ENCODE data around the gene THSD4.

The THSD4 gene

DNA sequence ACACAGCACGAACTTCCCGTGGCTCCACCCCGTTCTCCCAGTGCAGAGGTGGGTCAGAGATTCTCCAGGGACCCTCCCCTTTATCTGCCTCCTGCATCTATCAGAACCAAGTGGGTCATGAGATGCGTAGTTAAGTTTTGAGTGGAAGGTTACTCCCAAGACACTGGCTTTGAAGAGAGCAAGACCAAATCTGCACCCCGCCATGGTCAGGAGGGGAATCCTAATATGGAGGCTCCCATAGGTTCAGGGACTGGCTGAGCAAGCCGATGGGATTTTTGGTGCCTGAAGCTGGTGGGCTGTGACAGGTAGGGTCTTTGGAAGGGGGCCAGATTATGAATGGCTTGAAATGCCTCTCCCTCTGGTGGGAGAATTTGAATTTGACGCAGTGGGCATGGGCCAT, 488.1 kb downstream of the THSD4 start:
- no peak for DNase-seq

DNA sequence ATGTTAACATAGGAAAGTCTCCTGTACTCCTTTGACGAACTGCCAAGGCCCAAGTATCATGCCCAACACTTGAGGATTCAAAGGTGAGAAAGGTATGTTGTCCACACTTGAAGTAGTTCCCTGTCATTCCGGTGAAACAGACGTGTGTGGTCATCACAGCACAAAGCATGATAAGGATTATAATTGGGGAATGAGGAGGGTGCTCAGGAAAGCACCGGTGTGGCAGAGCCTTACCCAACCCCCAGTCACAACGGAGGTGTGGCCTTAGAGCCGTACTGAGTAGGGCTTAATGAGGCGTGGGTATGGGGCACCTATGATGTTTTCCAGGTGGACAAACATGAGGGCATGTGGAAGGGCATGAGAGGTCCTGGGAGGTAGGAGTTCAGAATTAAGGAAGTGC, 492.1 kb downstream of the THSD4 start:
- DNase-seq: no peak

DNA sequence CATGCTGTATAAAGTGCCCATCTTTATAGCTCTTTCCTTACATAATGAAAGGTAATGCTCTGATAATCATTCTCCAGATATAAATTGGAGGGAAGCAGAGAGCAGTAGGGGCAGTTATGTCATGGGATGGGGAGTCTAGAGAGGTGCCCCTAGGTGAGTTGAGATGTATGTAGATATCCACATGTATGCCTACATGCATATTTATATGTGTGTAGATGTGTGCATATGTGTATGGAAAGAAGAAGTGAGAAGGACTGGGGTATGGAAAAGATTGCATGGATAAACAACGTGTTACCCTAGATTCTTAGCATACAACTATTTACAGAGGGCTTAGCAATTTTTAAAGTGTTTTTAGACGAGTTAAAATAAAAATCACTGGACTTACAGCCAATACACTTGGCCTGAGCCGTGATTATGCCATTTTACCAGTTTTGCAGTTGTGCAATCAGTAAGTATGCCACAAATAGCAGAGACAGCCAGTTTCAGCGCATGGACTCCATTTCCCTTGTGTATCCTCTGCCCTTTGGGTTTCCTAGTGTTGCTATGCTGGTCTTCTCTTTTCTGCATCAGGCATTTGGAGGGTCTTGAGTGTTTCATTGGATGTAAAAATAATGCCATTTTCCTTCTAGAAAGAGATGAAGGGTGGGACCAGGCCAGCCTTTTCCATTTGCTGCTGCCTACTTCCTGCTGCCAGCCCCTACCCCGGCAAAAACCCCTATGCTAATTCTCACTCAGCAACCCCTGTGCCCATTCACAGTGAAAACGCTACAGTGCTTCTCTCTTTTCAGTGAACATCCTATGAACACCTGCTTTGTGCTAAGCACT, 495.7 kb downstream of the THSD4 start:
- no peak for DNase-seq

DNA sequence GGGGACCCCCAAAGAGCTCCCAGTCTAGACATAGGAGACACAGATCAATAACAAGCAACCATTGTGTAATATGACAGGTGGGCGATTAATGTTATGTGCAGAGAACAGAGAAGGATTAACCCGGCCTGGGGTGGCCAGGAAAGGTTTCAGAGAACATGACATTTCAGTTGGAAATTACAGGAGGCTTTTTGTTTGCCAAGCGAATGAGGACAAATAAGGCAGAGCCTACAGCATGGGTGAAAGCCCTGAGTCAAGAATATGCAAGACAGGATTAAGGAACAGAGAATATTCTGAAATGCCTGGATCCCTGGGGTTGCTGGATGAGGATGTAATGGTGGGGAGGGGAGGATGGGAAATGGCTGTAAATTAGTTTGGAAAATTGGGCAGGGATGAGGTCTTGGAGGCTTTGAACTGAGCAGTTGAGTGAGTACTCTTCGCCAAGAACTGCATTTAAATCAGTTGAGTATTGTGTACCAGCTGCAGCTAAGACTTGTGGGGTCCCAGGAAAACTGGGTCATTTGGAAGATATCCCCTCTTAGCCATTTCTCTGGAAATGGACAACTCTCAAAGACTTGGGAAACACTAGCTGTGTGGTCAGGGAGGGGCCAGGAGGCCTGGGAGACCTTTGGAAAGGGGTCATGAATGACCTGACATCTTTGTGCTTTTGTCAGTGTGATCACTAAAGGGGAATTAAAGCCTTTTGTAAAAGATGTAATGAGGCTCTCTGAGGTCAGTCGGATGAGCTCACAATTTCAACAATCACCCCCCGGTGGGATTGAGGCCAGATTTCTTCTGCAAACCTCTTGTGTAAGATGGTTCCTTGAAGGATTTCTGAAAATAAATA, 496.5 kb downstream of the THSD4 start:
- DNase-seq: no peak

DNA sequence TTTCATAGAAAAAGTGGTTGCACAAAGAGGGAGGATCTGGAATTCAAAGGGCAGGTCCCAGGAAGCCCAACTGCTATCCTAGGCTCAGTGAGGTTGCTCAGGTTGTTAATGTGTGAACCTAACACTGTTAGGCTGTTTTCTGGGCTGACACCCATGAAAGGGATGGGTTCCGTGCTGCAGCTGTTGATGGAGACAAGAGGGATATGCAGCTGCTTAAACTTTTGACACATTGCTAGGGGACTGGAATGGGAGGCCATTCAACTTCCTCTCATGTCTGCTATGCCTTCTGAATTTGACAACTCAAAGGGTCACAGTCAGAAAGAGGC, 497.1 kb downstream of the THSD4 start:
- DNase-seq: no peak

DNA sequence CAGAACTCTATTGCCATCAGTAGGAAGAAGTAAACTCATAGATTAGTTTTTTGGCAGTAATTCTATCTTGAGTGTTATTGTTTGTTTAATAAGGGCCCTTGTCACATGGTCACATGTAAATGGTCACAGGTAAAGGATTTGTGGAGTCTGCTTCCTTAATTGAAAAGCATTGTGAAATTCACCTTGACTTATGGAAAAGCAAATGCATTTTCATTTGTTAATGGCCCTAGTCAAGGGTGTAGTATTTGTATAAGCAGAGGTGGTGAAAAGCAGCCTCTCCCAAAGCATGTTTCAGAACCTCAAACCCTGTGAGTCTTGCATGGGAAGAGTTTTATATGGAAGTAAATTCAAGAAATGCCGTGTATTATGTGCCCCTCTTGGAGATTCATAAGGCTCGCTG, 497.6 kb downstream of the THSD4 start:
- no peak for DNase-seq

DNA sequence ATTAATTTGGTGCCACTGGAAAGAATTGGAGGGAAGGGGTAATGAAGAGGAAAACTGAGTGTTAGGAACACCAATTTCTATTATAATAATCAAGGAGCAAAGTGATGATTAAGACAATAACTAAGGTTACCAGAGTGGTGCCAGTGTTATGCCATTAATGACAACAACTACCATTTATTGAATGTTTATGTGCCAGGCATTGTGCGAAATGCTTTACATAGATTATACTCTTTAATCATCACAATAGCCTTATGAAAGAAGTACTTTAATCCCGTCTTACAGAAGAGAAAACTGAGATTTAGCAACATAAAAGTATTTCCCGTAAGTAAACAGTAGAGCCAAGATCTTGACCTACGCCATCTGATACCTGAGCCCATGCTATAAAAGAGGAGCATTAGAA, 507.8 kb downstream of the THSD4 start:
- no peak for DNase-seq

DNA sequence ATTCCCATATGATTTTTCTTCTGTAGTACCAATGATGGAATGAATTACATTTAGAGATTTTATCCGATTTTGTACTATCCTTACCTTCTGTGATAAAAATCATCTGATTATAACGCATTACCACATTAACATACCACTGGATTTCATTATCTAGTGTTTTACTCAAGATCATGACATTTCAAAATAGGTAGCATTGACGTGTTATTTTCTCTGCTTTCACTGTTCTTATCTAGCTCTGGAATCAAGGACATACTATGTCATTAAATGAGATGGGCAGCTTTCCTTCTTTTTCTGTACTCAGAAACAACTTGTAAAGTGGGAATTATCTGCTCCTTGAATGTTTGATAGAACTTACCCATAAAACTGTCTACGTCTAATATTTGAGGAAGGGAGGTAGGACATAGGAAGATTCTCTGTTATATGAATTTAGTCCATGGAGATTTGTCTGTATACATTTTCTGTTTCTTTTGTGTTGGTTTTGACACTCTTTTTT, 511.4 kb downstream of the THSD4 start:
- no peak for DNase-seq

DNA sequence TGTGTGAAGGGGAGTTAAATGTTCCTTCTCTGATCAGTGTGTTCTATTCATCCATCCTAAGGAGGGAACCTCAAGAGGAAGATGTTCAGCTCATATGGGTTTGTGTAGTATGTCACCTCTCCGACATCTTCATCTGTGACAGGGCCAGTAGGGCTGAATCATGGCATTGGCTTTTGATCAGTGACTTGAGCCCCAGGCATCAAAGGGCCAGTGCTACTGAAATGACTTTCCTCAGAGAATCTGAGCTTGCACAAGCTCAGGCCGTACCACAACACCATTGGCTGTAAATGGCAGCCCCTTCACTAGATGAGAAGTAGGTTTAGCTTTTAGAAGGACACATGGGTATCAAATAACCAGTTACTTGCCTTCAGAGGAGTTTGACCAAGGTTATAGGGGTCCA, 511.9 kb downstream of the THSD4 start:
- no peak for DNase-seq

DNA sequence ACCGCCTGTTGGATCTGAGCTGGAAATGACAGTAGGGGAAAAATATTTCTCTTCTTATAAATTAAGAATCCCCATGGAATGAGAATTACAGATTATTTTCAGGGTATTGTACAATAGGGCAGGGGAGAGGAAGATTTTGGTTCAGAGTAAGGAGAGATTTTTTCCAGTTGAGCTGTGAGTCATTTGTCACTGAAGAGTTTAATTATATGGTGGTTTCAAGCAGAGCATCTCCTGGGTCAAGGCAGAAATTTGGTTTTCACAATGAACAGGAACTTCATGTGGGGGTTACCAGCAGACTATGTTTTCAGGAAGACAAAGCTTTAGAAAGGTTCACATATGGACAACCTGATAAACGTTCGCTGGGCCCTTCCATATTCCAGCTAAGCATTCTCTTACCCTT, 512.3 kb downstream of the THSD4 start:
- DNase-seq: no peak

DNA sequence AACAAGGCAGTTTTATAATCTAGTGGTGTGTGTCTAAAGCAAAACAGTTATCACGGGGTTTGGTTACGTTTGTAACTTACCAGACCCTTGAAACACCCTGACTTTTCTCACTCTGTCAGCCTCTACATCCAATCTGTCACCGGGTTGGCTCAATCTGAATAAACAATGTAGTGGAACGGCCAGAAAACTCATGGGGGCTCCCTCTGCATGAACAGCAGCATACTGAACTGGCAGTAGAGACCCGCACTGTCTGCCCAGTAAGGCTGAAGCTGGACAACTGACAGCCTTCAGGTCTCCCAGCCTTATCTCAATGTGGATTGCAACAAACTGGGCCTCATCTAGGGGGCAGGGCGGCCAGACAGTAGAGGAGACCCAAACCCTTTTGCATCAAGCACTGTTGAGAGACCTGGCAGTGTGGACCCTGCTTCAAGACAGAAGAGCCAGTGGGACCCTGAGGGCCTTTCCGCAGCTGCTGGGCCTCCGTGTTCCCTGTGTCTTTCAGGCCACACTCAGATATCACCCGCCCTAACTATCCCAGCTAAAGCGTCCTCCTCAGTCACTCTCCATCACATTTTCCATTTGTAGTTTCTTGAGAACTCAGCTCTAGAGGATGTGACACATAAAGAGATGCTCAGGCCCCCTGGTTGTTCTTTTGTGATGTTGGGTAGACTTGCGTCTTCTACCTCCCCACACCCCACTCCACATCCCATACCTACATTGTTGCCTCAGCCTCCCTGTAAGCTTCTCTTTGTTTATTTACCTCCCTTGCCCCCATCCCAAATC, 513.9 kb downstream of the THSD4 start:
- no peak for DNase-seq

DNA sequence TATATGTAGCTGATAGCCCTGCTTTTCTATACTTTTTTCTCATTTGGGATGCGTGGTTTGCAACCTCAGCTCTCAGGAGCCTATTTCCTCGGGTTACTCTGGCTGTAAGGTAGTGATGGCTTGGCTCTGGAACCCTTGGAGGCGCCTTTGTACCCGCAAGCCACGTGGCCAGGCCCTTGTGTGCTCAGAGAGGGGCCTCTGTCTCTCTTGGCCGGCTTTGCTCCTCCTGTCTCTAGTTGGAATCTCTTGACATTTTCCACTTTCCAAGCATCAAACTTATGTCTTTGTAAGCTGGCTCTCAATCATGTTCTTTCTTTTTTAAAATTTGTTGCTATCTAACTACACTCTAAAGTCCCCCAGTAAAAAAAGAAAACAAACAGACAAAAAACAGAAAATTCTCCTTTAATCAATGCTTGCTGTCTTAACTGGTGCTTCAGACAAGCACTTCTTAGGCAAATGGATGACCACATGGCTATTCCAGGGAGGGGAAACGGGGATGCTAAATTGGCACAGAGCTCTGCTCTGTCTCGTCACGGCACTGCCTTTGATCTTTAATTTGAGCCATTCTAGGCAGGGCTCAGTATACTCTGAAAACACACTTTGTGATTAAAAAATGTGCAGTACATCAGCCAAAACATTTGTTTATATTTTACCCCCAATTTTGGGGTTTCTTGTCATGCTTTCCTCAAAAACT, 514.7 kb downstream of the THSD4 start:
- DNase-seq: no peak

DNA sequence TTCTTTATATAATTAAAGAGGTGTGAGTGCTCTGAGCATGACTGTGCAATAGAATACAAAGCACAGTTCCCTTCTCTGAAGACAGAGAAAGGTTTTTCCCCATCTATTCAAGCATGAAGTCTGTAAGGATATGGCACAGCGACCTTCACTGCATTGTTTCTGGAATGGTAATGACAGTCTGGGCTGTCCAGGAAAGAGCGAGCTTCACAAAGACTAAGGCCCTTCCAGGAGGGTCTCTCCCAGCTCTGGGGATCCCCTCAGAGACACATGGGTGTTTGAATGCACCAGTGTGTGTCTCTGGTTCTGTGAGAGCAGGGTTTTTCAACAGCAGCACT, 515.2 kb downstream of the THSD4 start:
- DNase-seq: no peak

DNA sequence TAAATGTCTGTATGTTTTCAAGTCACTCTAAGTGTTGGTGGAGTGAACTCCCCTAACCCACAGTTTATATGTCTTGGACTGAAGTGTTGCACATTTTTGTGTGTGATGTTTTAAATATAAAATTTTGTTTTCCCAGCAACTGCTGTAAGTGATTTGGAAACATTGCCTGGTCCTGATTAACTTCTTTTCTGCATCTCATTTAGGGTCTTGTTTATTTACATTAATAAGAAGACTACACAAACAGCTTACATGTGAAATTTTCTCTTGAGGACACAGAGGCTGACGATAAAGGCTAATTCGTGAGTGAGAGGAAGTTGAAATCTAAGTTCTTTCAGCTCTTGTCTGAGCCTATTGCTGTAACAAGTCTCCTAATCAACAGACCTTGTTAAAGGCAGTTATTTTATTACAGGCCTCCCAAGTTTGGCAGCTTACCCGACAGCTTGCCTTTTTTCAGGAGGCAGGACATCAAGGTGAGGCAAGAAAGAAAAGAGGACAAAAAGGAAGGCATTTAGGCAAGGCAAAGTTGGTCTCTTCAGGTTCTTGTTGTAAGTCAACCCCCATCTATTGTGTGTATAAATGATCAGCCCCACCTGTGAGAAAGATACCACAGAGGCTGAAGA, 517.4 kb downstream of the THSD4 start:
- no peak for DNase-seq

DNA sequence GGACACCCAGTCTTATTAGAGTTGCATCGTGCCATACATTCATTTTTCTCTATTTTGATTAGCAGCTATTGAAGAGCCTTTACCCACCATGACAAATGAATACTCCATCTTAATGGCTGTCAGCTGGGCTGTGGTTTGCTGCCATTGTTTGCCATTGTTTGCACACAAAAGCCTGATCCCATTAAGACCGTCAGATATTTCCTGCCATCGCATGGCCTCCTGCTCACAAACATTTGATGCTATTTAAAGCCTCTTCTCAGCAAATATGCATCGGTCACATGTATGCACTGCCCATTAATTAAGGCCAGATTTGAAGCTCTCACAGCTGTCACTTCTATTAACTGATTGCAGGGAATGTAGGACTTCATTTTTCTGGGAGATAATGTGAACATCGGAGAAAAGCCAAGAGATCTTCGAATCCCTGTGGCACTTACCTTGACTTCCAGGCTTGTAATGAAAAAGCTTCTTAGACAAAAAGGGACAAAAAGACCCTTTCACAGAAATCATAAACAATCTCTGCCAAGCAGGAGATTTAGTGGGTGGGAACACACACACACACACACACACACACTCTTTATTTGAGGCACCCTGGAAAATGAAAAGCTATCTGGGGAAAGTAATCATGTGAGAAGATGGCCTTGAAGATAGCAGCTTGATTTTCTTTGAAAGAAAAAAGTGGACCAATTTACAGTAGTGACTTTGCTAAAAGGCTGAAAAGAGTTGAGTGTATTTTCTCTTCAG, 519.7 kb downstream of the THSD4 start:
- DNase-seq: no peak

DNA sequence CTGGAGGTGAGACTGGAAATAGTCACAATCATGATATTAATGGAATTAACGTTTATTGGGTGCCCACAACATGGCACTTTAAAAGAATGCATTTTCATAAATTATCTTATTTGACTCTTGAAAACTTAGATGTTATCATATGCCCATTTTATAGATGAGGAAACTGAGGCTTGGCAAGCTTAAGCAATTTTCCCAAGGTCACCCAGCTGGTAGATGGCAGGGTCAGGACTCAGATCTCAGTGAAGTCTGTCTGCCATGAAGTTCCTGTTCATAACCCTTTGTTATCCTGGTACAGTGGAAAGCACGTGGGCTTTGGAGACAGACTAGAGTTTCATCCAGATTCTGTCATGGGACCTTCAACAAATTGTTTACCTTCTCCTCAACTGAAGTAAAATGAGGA, 520.5 kb downstream of the THSD4 start:
- DNase-seq: no peak

DNA sequence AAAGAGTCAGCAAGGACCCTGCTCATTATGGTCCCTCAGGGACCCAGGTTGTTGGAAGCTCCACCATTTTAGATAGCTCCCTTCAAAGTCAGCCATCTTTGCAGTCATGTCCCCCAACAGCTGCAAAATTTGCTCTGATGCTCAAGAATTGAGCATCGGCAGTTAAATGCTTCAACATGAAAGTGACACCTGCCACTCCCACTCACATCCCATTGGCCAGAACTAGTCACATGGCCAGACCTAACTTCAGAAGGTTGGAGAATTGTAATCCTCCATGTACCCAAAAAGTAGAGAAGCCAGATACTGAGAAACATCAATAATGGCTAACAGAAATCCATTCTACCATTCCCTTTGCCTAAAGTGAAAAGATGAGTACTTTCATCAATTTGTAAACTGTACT, 523.6 kb downstream of the THSD4 start:
- no peak for DNase-seq

DNA sequence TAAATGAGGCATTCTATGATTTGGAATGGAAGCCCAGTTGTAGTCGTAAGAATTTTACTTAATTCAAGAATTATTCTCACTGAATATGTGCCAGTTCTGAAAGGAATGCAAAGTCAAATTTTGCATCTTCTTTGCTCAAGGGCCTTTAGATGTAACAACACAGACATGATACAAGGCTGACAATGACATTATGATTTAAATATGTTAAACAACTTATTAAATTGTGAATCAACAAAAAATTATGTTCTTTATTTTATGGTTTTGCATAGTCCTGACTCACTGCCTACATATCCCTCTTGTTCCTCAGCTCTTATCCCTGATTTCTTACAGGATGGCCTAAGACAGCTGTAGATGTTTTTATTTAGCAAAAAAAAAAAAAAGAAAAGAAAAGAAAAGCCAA, 524.2 kb downstream of the THSD4 start:
- DNase-seq: no peak

DNA sequence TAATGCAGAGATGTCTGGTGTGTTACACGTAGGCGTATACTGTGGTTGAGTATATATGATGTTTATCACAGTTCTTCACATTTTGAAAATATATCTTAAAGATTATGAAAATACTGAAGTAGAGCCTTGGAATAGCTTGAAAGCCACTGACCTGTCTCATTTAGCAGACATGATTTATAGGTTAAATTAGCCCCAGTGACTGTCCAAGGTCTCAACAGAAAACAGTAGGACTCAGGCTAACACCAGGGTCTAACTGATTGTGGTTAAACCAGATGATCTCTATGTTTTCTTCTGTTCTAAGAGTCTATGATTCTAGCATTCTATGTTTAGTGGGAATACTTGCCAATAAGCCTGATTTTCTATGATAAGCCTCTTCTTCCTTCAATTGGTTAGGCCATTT, 528.6 kb downstream of the THSD4 start:
- no peak for DNase-seq

DNA sequence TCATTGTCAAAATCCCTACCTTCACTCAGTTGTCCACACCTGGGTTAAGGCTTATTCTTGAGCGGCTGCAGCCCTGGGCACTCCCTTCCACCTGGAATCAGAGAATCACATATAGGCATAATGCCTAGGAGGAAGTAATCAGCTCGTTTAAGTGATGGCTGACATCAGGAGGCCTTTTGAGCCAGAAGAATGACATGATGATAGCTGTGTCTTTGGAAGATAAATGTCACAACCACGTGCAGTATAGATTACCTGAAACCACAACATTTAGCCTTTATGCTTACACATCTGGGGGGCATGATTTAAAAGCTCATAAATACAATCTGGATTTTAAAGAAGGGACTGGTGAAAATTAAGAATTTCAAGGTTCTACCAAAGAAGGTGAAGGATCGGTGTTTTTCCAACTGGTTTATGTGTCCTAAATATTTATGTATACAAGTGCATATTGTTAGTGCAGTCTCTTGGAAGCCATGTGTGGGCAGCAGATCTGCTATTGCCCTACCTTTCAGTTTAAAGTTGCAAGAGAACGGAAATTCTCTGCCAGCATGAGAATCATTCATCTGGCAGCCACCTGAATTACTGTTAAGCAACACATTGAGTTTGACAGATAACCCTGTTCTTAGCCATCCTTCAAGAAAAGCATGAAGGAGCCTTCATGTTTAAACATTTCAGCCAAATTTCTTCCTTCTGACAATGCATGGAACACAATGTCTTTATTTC, 531.7 kb downstream of the THSD4 start:
- DNase-seq: no peak

DNA sequence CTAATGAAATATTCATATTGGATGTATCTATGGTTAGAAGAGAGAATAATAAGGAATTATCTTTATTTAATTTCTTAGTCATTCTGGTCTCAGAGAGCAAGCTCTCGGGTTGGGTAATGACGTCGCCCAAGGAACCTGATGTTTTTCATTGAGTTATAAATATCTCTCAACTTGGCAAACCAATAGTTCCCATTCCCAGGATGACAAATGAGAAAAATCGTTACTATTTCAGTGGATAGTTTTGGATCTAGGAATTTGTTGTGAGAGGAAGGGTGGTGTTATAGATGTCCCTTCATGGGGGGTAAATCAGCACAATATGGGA, 532.2 kb downstream of the THSD4 start:
- DNase-seq: no peak
